Measurements from ENCODE around the gene CRYBG2. TPM values are rescaled to one million over a fixed set of nuclear protein-coding genes. Genes with fewer than 3 reads are reported as not detected.

Gene CRYBG2
- total RNA-seq, 1 experiment from 2014 or later, result 0.64 TPM

DNA sequence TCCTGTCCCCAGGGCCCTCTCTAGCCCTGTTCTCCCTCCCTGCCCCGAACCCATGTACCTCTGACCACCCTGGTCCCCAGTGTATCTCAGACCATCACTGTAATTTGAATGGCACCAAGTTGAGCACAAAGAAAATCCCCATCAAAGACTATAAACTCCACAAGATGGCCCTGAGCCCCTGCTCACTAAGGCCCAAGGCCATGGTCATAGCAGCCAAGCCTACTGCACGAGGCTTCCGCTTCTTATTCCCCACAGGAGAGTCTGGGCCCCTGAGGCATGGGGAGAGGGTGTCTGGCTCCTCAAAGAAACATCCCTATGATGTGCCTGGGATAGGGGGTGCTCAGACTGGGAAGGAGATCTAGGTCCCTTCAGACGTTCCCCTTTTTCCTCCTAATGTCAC is 14.1 kb upstream of the CRYBG2 start:
- ChIA-PET POLR2A (no interaction called here), CTCF (no interaction called here)
- DNase-seq (ENCODE audit: low read depth, low spot score) (no peak), ATAC-seq (no peak)
- Histone ChIP-seq H3K36me3 (ENCODE audit: control insufficient read depth, insufficient read depth, low read length) (no peaks in the 10 kb centered on the region), H3K4me3 (ENCODE audit: low read depth in 2 of 2, low read length in 2 of 2) (no peak overlapping the region), H3K9me3 (ENCODE audit: control insufficient read depth, insufficient read depth, low read depth, low read length) (no peaks in the 10 kb centered on the region), H3K27me3 (ENCODE audit: control insufficient read depth, insufficient read depth, low read length) (no peaks in the 10 kb centered on the region), H3K27ac (ENCODE audit: low read length) (no peak overlapping the region), H3K4me1 (ENCODE audit: control insufficient read depth, insufficient read depth, low read length) (peaks cover 4% of the 10 kb centered on the region; the same call in 1 of the 2 replicates)
- BruUV-seq (replicated peaks), result no TSS peak
- intact Hi-C loops (cut with micrococcal nuclease; ENCODE audit: unreplicated experiment) (no loop called here), in situ Hi-C loops (cut with HindIII; ENCODE audit: low pct_unique_long_range_greater_than_20kb, low sequenced_read_pairs) (no loop called here)
- no peak for TF ChIP-seq TCF7L2 (IDR thresholded peaks at IDR 0.05; ENCODE audit: low read depth, low read length)
- no peak for TF ChIP-seq SIN3A (IDR thresholded peaks at IDR 0.05; ENCODE audit: borderline replicate concordance, insufficient read depth, low read depth, low read length)

DNA sequence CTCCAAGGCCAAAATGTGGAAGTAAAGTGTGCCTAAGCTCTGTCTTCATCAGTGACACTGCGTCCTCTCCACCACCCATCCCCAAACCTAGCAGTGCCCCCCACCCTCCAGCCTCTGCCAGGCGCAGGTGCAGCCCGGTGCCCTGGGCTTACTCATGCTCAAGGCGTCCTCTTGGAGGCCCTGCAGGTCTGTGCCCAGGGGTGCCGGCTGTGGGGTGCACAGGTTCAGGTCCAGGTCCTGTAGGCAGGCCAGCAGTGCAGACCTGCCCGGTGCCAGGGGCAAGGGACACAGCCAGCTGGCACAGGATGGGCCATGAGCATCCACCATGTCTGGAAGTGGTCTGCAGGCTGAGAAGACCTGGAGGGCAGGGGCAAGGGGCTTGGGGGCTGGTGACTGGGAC is 13.5 kb upstream of the CRYBG2 start:
- intact Hi-C loops (cut with micrococcal nuclease; ENCODE audit: unreplicated experiment), result no loop called here
- TF ChIP-seq POLR2AphosphoS5 (IDR thresholded peaks at IDR 0.05; ENCODE audit: low read depth, low read length) (no peak), TCF7L2 (IDR thresholded peaks at IDR 0.05; ENCODE audit: low read depth, low read length) (no peak), SIN3A (IDR thresholded peaks at IDR 0.05; ENCODE audit: borderline replicate concordance, insufficient read depth, low read depth, low read length) (no peak)
- TF ChIP-seq, protein P1, sequence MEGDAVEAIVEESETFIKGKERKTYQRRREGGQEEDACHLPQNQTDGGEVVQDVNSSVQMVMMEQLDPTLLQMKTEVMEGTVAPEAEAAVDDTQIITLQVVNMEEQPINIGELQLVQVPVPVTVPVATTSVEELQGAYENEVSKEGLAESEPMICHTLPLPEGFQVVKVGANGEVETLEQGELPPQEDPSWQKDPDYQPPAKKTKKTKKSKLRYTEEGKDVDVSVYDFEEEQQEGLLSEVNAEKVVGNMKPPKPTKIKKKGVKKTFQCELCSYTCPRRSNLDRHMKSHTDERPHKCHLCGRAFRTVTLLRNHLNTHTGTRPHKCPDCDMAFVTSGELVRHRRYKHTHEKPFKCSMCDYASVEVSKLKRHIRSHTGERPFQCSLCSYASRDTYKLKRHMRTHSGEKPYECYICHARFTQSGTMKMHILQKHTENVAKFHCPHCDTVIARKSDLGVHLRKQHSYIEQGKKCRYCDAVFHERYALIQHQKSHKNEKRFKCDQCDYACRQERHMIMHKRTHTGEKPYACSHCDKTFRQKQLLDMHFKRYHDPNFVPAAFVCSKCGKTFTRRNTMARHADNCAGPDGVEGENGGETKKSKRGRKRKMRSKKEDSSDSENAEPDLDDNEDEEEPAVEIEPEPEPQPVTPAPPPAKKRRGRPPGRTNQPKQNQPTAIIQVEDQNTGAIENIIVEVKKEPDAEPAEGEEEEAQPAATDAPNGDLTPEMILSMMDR (IDR thresholded peaks at IDR 0.05), result no peak
- TF ChIP-seq, protein P2, sequence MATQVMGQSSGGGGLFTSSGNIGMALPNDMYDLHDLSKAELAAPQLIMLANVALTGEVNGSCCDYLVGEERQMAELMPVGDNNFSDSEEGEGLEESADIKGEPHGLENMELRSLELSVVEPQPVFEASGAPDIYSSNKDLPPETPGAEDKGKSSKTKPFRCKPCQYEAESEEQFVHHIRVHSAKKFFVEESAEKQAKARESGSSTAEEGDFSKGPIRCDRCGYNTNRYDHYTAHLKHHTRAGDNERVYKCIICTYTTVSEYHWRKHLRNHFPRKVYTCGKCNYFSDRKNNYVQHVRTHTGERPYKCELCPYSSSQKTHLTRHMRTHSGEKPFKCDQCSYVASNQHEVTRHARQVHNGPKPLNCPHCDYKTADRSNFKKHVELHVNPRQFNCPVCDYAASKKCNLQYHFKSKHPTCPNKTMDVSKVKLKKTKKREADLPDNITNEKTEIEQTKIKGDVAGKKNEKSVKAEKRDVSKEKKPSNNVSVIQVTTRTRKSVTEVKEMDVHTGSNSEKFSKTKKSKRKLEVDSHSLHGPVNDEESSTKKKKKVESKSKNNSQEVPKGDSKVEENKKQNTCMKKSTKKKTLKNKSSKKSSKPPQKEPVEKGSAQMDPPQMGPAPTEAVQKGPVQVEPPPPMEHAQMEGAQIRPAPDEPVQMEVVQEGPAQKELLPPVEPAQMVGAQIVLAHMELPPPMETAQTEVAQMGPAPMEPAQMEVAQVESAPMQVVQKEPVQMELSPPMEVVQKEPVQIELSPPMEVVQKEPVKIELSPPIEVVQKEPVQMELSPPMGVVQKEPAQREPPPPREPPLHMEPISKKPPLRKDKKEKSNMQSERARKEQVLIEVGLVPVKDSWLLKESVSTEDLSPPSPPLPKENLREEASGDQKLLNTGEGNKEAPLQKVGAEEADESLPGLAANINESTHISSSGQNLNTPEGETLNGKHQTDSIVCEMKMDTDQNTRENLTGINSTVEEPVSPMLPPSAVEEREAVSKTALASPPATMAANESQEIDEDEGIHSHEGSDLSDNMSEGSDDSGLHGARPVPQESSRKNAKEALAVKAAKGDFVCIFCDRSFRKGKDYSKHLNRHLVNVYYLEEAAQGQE (IDR thresholded peaks at IDR 0.05; ENCODE audit: insufficient read depth in 1 of 2, low read depth in 2 of 2, low read length in 1 of 2), result no peak
- no peak overlapping the region for H3K4me3 ChIP-seq (ENCODE audit: low read depth in 2 of 2, low read length in 2 of 2)
- in situ Hi-C loops (cut with HindIII; ENCODE audit: low pct_unique_long_range_greater_than_20kb, low sequenced_read_pairs), result no loop called here
- H3K27ac ChIP-seq (ENCODE audit: low read length), result no peak overlapping the region
- H3K9me3 ChIP-seq (ENCODE audit: control insufficient read depth, insufficient read depth, low read depth, low read length), result no peaks in the 10 kb centered on the region
- ATAC-seq, result no peak
- POLR2A ChIA-PET, result no interaction called here
- no peaks in the 10 kb centered on the region for H3K27me3 ChIP-seq (ENCODE audit: control insufficient read depth, insufficient read depth, low read length)
- no peaks in the 10 kb centered on the region for H3K36me3 ChIP-seq (ENCODE audit: control insufficient read depth, insufficient read depth, low read length)
- no TSS peak for BruUV-seq (replicated peaks)
- CTCF ChIA-PET, result no interaction called here
- peaks cover 4% of the 10 kb centered on the region; the same call in 1 of the 2 replicates for H3K4me1 ChIP-seq (ENCODE audit: control insufficient read depth, insufficient read depth, low read length)
- DNase-seq (ENCODE audit: low read depth, low spot score), result no peak

DNA sequence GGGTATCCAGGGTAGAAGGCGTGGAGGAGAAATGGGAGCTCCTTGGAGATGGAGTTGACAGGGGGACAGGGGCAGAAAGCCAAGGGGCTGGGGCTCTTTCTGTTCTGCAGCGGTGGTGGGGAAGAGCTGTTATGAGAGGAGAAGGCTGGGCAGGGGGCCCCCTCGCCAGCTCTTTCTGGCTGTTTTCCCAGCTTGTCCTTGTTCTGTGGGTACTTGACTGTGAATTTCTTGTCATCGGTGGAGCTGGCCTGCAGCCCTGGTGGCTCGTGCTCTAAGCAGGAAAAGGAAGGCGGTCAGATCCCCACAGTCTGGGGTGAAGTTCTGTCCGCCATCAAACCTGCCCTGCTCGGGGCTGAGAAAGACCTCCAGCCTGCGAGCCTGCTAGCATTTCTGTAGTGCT is 11.0 kb upstream of the CRYBG2 start:
- no peak for ATAC-seq

More for the DNA sequence above, 11.0 kb upstream of the CRYBG2 start:
- Histone ChIP-seq H3K36me3 (ENCODE audit: control insufficient read depth, insufficient read depth, low read length) (no peaks in the 10 kb centered on the region), H3K27me3 (ENCODE audit: control insufficient read depth, insufficient read depth, low read length) (no peaks in the 10 kb centered on the region), H3K4me3 (ENCODE audit: low read depth in 2 of 2, low read length in 2 of 2) (no peak overlapping the region), H3K27ac (ENCODE audit: low read length) (no peak overlapping the region), H3K9me3 (ENCODE audit: control insufficient read depth, insufficient read depth, low read depth, low read length) (no peaks in the 10 kb centered on the region), H3K4me1 (ENCODE audit: control insufficient read depth, insufficient read depth, low read length) (peaks cover 4% of the 10 kb centered on the region; the same call in 1 of the 2 replicates)
- intact Hi-C loops (cut with micrococcal nuclease; ENCODE audit: unreplicated experiment) (no loop called here), in situ Hi-C loops (cut with HindIII; ENCODE audit: low pct_unique_long_range_greater_than_20kb, low sequenced_read_pairs) (no loop called here)
- DNase-seq (ENCODE audit: low read depth, low spot score), result no peak
- TF ChIP-seq TCF7L2 (IDR thresholded peaks at IDR 0.05; ENCODE audit: low read depth, low read length) (no peak), SIN3A (IDR thresholded peaks at IDR 0.05; ENCODE audit: borderline replicate concordance, insufficient read depth, low read depth, low read length) (no peak), POLR2AphosphoS5 (IDR thresholded peaks at IDR 0.05; ENCODE audit: low read depth, low read length) (no peak)
- TF ChIP-seq, protein P2 (IDR thresholded peaks at IDR 0.05; ENCODE audit: insufficient read depth in 1 of 2, low read depth in 2 of 2, low read length in 1 of 2), result no peak
- TF ChIP-seq, protein P1 (IDR thresholded peaks at IDR 0.05), result no peak
- ChIA-PET POLR2A (no interaction called here), CTCF (interaction anchor here (0.6 to 1.8 kb wide), 3 partner anchors 43 to 395 kb away, joined by 3 to 8 read pairs (median 3); no protein-coding TSS in a partner anchor)
- BruUV-seq (replicated peaks), result no TSS peak

All from Panc1 (cell line).